SK-N-SH (cell line): Measurements from ENCODE around the gene HTR1D. TPM values are rescaled to one million over a fixed set of nuclear protein-coding genes. Genes with fewer than 3 reads are reported as not detected.

Experiments
- CTCF ChIA-PET: fragments of 300-600, 350-600 bp; formaldehyde crosslinking; extraction: SDS; loops from one replicate; lab custom pipeline; 2021; lab: Yijun Ruan, JAX
- POLR2A ChIA-PET: fragments of 350-600 bp; sonication (Branson Sonifier 250); formaldehyde crosslinking; extraction: SDS; loops from one replicate; lab custom pipeline; 2020; ENCODE audit warnings: antibody characterized with exemption, inconsistent platforms; lab: Yijun Ruan, JAX
- DNase-seq: peaks from one replicate; pipeline ENCODE4 v3.0.0; 2012
- H2AFZ ChIP-seq: fragments of 200-600 bp; sonication (generic); 2 replicates; pipeline ENCODE4 v1.8.1; 2016; ENCODE audit warnings: antibody characterized with exemption, mild to moderate bottlenecking, low read depth
- H3F3A ChIP-seq: fragments of 200-600 bp; sonication (generic); replicated peaks from 2 replicates; pipeline ENCODE3; 2016; ENCODE audit warnings: antibody characterized with exemption, mild to moderate bottlenecking; ENCODE audit not compliant: insufficient read depth
- H3K27ac ChIP-seq, 2 experiments: fragments of 200-500 bp in 1 of 2; fragments of 200-600 bp in 1 of 2; sonication (Bioruptor generic) in 1 of 2; sonication (generic), shearing (Covaris generic) in 1 of 2; 2 replicates each; pipeline versions ENCODE4 v1.5.1 to v1.6.1; 2014 to 2016; ENCODE audit warnings: low read depth in 2 of 2, inconsistent platforms in 1 of 2, low read length in 1 of 2, mild to moderate bottlenecking in 1 of 2, mixed read lengths in 1 of 2
- H3K27me3 ChIP-seq: fragments of 200-600 bp; sonication (generic), shearing (Covaris generic); 2 replicates; pipeline ENCODE4 v1.6.1; 2016; ENCODE audit warnings: mixed run types; ENCODE audit not compliant: insufficient read depth
- H3K36me3 ChIP-seq, 2 experiments: fragments of 200-500 bp in 1 of 2; fragments of 200-600 bp in 1 of 2; sonication (Bioruptor generic) in 1 of 2; sonication (generic) in 1 of 2; replicated peaks in 1 of 2; 2 replicates each; pipeline versions ENCODE3 to v1.5.1; 2014 to 2016; ENCODE audit warnings: low read length in 1 of 2, mild to moderate bottlenecking in 1 of 2; ENCODE audit not compliant: insufficient read depth in 2 of 2, control insufficient read depth in 1 of 2
- H3K4me1 ChIP-seq, 2 experiments: fragments of 200-500 bp in 1 of 2; fragments of 200-600 bp in 1 of 2; sonication (Bioruptor generic) in 1 of 2; sonication (generic), shearing (Covaris generic) in 1 of 2; 2 replicates each; pipeline versions ENCODE4 v1.5.1 to v1.6.1; 2014 to 2016; ENCODE audit warnings: low read depth in 1 of 2, low read length in 1 of 2, mixed run types in 1 of 2; ENCODE audit not compliant: insufficient read depth in 2 of 2, control insufficient read depth in 1 of 2
- H3K4me2 ChIP-seq: fragments of 200-600 bp; sonication (generic), shearing (Covaris generic); 2 replicates; pipeline ENCODE4 v1.6.1; 2017; ENCODE audit warnings: mixed run types
- H3K4me3 ChIP-seq, 2 experiments: fragments of 200-500 bp in 1 of 2; fragments of 200-600 bp in 1 of 2; sonication (Bioruptor generic) in 1 of 2; sonication (generic), shearing (Covaris generic) in 1 of 2; 2 replicates each; pipeline versions ENCODE4 v1.5.1 to v1.8.1; 2014 to 2016; ENCODE audit warnings: low read depth in 2 of 2, inconsistent platforms in 1 of 2, low read length in 1 of 2, mild to moderate bottlenecking in 1 of 2, mixed read lengths in 1 of 2, moderate library complexity in 1 of 2
- H3K79me2 ChIP-seq: fragments of 200-600 bp; sonication (generic); 2 replicates; pipeline ENCODE4 v1.8.1; 2017; ENCODE audit warnings: mild to moderate bottlenecking; ENCODE audit not compliant: insufficient read depth
- H3K9ac ChIP-seq: fragments of 200-600 bp; sonication (generic); 2 replicates; pipeline ENCODE4 v1.6.1; 2017; ENCODE audit warnings: mixed run types
- H3K9me2 ChIP-seq: fragments of 200-600 bp; sonication (generic); 2 replicates; pipeline ENCODE4 v1.6.1; 2017; ENCODE audit warnings: mixed run types
- H3K9me3 ChIP-seq: fragments of 200-600 bp; sonication (generic); 2 replicates; pipeline ENCODE4 v1.6.1; 2017; ENCODE audit warnings: mixed run types, mild to moderate bottlenecking, moderate library complexity
- H4K20me1 ChIP-seq: fragments of 200-600 bp; sonication (generic); 2 replicates; pipeline ENCODE4 v1.6.1; 2017; ENCODE audit warnings: mild to moderate bottlenecking, mixed run types; ENCODE audit not compliant: insufficient read depth
- CHD2 ChIP-seq: fragments of 150-350 bp; IDR thresholded peaks from 2 replicates; pipeline ENCODE4 v1.6.1; 2018; ENCODE audit warnings: low read length; ENCODE audit not compliant: partially characterized antibody
- CTCF ChIP-seq: fragments of 200-600 bp; sonication (generic); IDR thresholded peaks from 2 replicates; pipeline ENCODE4 v1.6.1; 2017; ENCODE audit warnings: antibody characterized with exemption, mild to moderate bottlenecking, moderate library complexity
- ELF1 ChIP-seq: IDR thresholded peaks from 2 replicates; pipeline ENCODE4 v1.4.0; 2012
- EZH2phosphoT487 ChIP-seq: fragments of 200-600 bp; sonication (generic); IDR thresholded peaks from 2 replicates; pipeline ENCODE4 v1.6.1; 2017; ENCODE audit warnings: low read depth, mixed run types, mild to moderate bottlenecking, antibody characterized with exemption, moderate library complexity, borderline replicate concordance
- FOSL2 ChIP-seq: IDR thresholded peaks from 2 replicates; pipeline ENCODE4 v1.4.0; 2012; ENCODE audit warnings: low read depth, mild to moderate bottlenecking, moderate library complexity, borderline replicate concordance
- FOXJ3 ChIP-seq: sonication (generic); formaldehyde crosslinking; IDR thresholded peaks from 2 replicates; pipeline ENCODE4 v1.5.1; 2020; ENCODE audit warnings: mild to moderate bottlenecking, missing genetic modification reagents
- MAX ChIP-seq: IDR thresholded peaks from 2 replicates; pipeline ENCODE4 v1.4.0; 2012; ENCODE audit warnings: low read depth
- MEF2A ChIP-seq: IDR thresholded peaks from 2 replicates; pipeline ENCODE4 v1.4.0; 2012; ENCODE audit warnings: low read depth, borderline replicate concordance
- MXI1 ChIP-seq: IDR thresholded peaks from 2 replicates; pipeline ENCODE4 v1.6.1; 2012; ENCODE audit warnings: mild to moderate bottlenecking, low read depth, low read length, improper control_type of control experiment
- NFIC ChIP-seq: IDR thresholded peaks from 2 replicates; pipeline ENCODE4 v1.4.0; 2012; ENCODE audit warnings: borderline replicate concordance
- NRF1 ChIP-seq: IDR thresholded peaks from 2 replicates; pipeline ENCODE4 v1.6.1; 2012; ENCODE audit warnings: low read depth, mild to moderate bottlenecking, low read length
- PBX3 ChIP-seq: IDR thresholded peaks from 2 replicates; pipeline ENCODE4; 2012
- REST ChIP-seq: IDR thresholded peaks from 2 replicates; pipeline ENCODE4 v1.6.1; 2012; ENCODE audit warnings: mild to moderate bottlenecking, low read depth, low read length, moderate library complexity
- RXRA ChIP-seq: IDR thresholded peaks from 2 replicates; pipeline ENCODE4 v1.4.0; 2012; ENCODE audit warnings: low read depth, mild to moderate bottlenecking, borderline replicate concordance
- SMC3 ChIP-seq: IDR thresholded peaks from 2 replicates; pipeline ENCODE4 v1.6.1; 2012; ENCODE audit warnings: low read depth, low read length, improper control_type of control experiment
- USF1 ChIP-seq: IDR thresholded peaks from 2 replicates; pipeline ENCODE4 v1.4.0; 2012; ENCODE audit warnings: low read depth, borderline replicate concordance
- ZBTB33 ChIP-seq: IDR thresholded peaks from 2 replicates; pipeline ENCODE4 v1.4.0; 2012; ENCODE audit warnings: low read depth, borderline replicate concordance
- WGBS: methylation state at CpG from one replicate; pipeline ENCODE4 v1.1.6; 2017; ENCODE audit warnings: low lambda C conversion rate; 5-methylcytosine and 5-hydroxymethylcytosine counted together
- polyA plus RNA-seq, 3 experiments: library from polyadenylated mRNA; depleted of rRNA; stranded (reverse); fragments of >200 nt; gene quantifications; 2 replicates each; pipeline ENCODE4 v1.2.3, GENCODE V29; 2012

The HTR1D gene
- polyA plus RNA-seq, 1 of the 3 experiments (the other 2 are of a cell fraction): 0.39 TPM

GRCh38 chr1:23159963-23160877, 57.1 kb downstream of the HTR1D start:
- ChIA-PET POLR2A (no interaction called here), CTCF (interaction anchor here (0.8 to 3.6 kb wide), 5 partner anchors 14 to 62 kb away, joined by 3 to 16 read pairs (median 3); no protein-coding TSS in a partner anchor)
- no peaks in the 10 kb centered on the region for H3K27me3 ChIP-seq
- H3K27ac ChIP-seq: no peak overlapping the region
- no peaks in the 10 kb centered on the region for H3K36me3 ChIP-seq
- no peaks in the 10 kb centered on the region for H3K9me2 ChIP-seq
- H3K9ac ChIP-seq: no peak overlapping the region
- H3K79me2 ChIP-seq: peaks cover 100% of the 10 kb centered on the region
- H3K4me2 ChIP-seq: no peak overlapping the region
- WGBS: 92% methylated on average over 5 of the region's 5 CpGs
- H3K9me3 ChIP-seq: no peaks in the 10 kb centered on the region
- H3F3A ChIP-seq: no peaks in the 10 kb centered on the region
- TF ChIP-seq PBX3: no peak
- TF ChIP-seq REST: no peak
- no peak for TF ChIP-seq CTCF
- no peak for TF ChIP-seq EZH2phosphoT487
- no peak for TF ChIP-seq NFIC
- no peak for TF ChIP-seq MEF2A
- TF ChIP-seq CHD2: no peak
- no peak for TF ChIP-seq SMC3
- no peak for TF ChIP-seq ELF1
- TF ChIP-seq RXRA: no peak
- TF ChIP-seq FOSL2: no peak
- no peak for TF ChIP-seq MAX
- TF ChIP-seq USF1: no peak
- no peak for TF ChIP-seq FOXJ3
- TF ChIP-seq ZBTB33: no peak
- no peak for TF ChIP-seq NRF1
- TF ChIP-seq MXI1: no peak
- no peak for DNase-seq
- H2AFZ ChIP-seq: no peak overlapping the region
- H3K4me1 ChIP-seq: peaks cover 0 to 2% of the 10 kb centered on the region in 2 experiments; a peak in 1 of 4 replicates
- peaks cover 98% of the 10 kb centered on the region for H4K20me1 ChIP-seq
- H3K4me3 ChIP-seq: no peak overlapping the region
